Posterior cingulate gyrus (tissue), 11 donors: ENCODE results near the gene TSPYL2.

ENCODE experiments used
- DNase-seq, 10 donors: peaks; one replicate each; pipeline versions ENCODE4 v3.0.0 to v3.0.0-alpha.2; 2020 to 2021; ENCODE audit warnings: mixed read lengths in 3 of 10
- intact Hi-C: fragments of 100-400 bp; cut with DNase I; formaldehyde crosslinking; loops from one replicate; pipeline ENCODE4 v1.15.1; 2023

TSPYL2 gene

GRCh38 chrX:53116101-53116500, 33.9 kb downstream of the TSPYL2 start:
- intact Hi-C loops, result no loop called here
- no peak for DNase-seq

GRCh38 chrX:53122013-53122412, 39.8 kb downstream of the TSPYL2 start:
- no peak for DNase-seq
- intact Hi-C loops, result no loop called here

GRCh38 chrX:53125506-53125905, 43.3 kb downstream of the TSPYL2 start:
- intact Hi-C loops, result no loop called here
- DNase-seq, result no peak

GRCh38 chrX:53126377-53126776, 44.2 kb downstream of the TSPYL2 start:
- intact Hi-C loops, result no loop called here
- no peak for DNase-seq

GRCh38 chrX:53128097-53128749, 46.1 kb downstream of the TSPYL2 start:
- DNase-seq, result no peak
- intact Hi-C loops, result no loop called here

- intact Hi-C loops, result no loop called here
- DNase-seq, result no peak
Observed at GRCh38 chrX:53133400-53133799, 51.2 kb downstream of the TSPYL2 start.

GRCh38 chrX:53135581-53135980, 53.4 kb downstream of the TSPYL2 start:
- intact Hi-C loops, result no loop called here

More at GRCh38 chrX:53135581-53135980, 53.4 kb downstream of the TSPYL2 start:
- DNase-seq, result no peak
